Panc1 (cell line): Measurements from ENCODE around the gene RNF145. TPM values are rescaled to one million over a fixed set of nuclear protein-coding genes. Genes with fewer than 3 reads are reported as not detected.

Experiments
- ATAC-seq: fragments of 200-7000 bp; cut with Tn5 transposase; 2 replicates; pipeline ENCODE4 v1.9.1; 2020; ENCODE audit warnings: mild to moderate bottlenecking, moderate library complexity
- BruUV-seq: library from RNA; stranded (reverse); fragments of 400-500 nt; replicated peaks from 2 replicates; lab custom pipeline; 2021; lab: Mats Ljungman, UMichigan
- CTCF ChIA-PET: fragments of 300-600 bp; sonication (Branson Sonifier 250); formaldehyde crosslinking; loops from one replicate; lab custom pipeline; 2022; ENCODE audit warnings: antibody characterized with exemption; lab: Charles Lee
- POLR2A ChIA-PET: fragments of 300-600 bp; sonication (Branson Sonifier 250); formaldehyde crosslinking; loops from one replicate; lab custom pipeline; 2022; ENCODE audit warnings: antibody characterized with exemption; lab: Charles Lee
- DNase-seq: peaks from one replicate; pipeline ENCODE4 v3.0.0-alpha.2; 2010; ENCODE audit warnings: low read depth, low spot score
- H3K27ac ChIP-seq: 2 replicates; pipeline ENCODE4 v1.5.1; 2011; ENCODE audit warnings: mild to moderate bottlenecking, low read length, inconsistent platforms
- H3K27me3 ChIP-seq: fragments of 200-500 bp; sonication (Bioruptor generic); 2 replicates; pipeline ENCODE4 v1.6.0; 2014; ENCODE audit warnings: low read length, inconsistent platforms; ENCODE audit not compliant: control insufficient read depth, insufficient read depth
- H3K36me3 ChIP-seq: fragments of 200-500 bp; sonication (Bioruptor generic); 2 replicates; pipeline ENCODE4 v1.5.1; 2014; ENCODE audit warnings: inconsistent platforms, mild to moderate bottlenecking, low read length, moderate library complexity; ENCODE audit not compliant: control insufficient read depth, insufficient read depth
- H3K4me1 ChIP-seq: 2 replicates; pipeline ENCODE4 v1.5.1; 2011; ENCODE audit warnings: inconsistent platforms, mild to moderate bottlenecking, low read length, moderate library complexity; ENCODE audit not compliant: control insufficient read depth, insufficient read depth
- H3K4me3 ChIP-seq, 2 experiments: 2 replicates each; pipeline ENCODE4 v1.5.1; 2011 to 2012; ENCODE audit warnings: low read depth in 2 of 2, low read length in 2 of 2, mild to moderate bottlenecking in 2 of 2, inconsistent platforms in 1 of 2, moderate library complexity in 1 of 2
- H3K9me3 ChIP-seq: fragments of 200-500 bp; sonication (Bioruptor generic); 2 replicates; pipeline ENCODE4 v1.5.1; 2014; ENCODE audit warnings: low read depth, mild to moderate bottlenecking, inconsistent platforms, low read length, moderate library complexity; ENCODE audit not compliant: control insufficient read depth, insufficient read depth
- POLR2AphosphoS5 ChIP-seq: IDR thresholded peaks from 2 replicates; pipeline ENCODE4 v1.6.1; 2012; ENCODE audit warnings: mild to moderate bottlenecking, low read depth, low read length, moderate library complexity
- SIN3A ChIP-seq: IDR thresholded peaks from 2 replicates; pipeline ENCODE4 v1.6.1; 2012; ENCODE audit warnings: low read depth, mild to moderate bottlenecking, low read length, moderate library complexity, borderline replicate concordance; ENCODE audit not compliant: insufficient read depth
- TCF7L2 ChIP-seq: IDR thresholded peaks from 2 replicates; pipeline ENCODE4 v1.6.1; 2011; ENCODE audit warnings: mild to moderate bottlenecking, low read depth, low read length, inconsistent platforms
- in situ Hi-C: cut with HindIII; loops from 2 replicates; pipeline ENCODE4 v1.10.0; 2016; ENCODE audit warnings: low sequenced_read_pairs, low pct_unique_long_range_greater_than_20kb
- intact Hi-C: fragments of 100-400 bp; cut with micrococcal nuclease; formaldehyde crosslinking; loops from one replicate; pipeline ENCODE4 v1.10.0; 2022; ENCODE audit not compliant: unreplicated experiment
- total RNA-seq: library from RNA; stranded (reverse); gene quantifications from one replicate; pipeline ENCODE4 v1.2.1, GENCODE V29; 2021; ENCODE audit not compliant: unreplicated experiment
- TF ChIP-seq, protein P1 (sequence below), 2 experiments: IDR thresholded peaks; 2 replicates each; pipeline ENCODE4 v1.6.1; 2011 to 2012; ENCODE audit warnings: low read depth in 2 of 2, control low read depth in 1 of 2, low read length in 1 of 2, mild to moderate bottlenecking in 1 of 2, moderate library complexity in 1 of 2; ENCODE audit not compliant: insufficient read depth in 1 of 2
- TF ChIP-seq, protein P2 (sequence below): fragments of 450-650 bp; IDR thresholded peaks from 2 replicates; pipeline ENCODE4 v1.5.1; 2017; ENCODE audit warnings: mild to moderate bottlenecking

Gene RNF145
- total RNA-seq, 1 experiment from 2014 or later, result 81.8 TPM

DNA sequence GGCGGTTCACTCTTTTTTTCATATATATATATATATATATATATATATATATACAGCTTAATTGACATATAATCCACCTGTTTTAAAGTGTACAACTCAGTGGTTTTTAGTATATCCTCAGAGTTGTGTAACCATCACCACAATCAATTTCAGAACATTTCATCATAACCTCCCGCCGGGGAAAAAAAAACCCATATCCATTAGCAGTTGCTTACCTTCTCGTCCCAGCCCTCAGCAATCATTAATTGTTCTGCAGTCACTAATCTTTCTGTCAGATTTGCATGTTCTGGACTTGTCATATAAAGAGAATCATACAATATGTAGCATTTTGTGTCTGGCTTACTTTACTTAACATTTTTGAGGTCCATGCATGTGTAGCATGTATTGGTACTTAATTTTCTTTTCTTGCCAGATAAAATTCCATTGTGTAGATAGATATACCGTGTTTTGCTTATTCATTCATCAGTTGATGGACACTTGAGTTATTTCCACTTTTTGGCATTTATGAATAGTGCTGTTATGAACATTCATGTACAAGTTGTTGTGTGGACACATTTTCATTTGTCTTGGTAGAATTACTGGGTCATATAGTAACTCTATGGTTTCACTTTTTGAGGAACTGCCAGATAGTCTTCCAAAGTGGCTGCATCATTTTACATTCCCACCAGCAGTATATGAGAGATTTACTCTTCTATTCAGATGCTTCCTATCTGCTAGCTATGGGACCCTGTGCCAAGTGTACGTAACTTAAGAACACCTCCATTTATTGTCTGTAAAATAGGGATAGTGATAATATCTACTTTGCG is 3.5 kb upstream of the RNF145 start:
- no peak overlapping the region for H3K27ac ChIP-seq
- no peaks in the 10 kb centered on the region; the same call in 1 of the 2 replicates for H3K36me3 ChIP-seq
- no TSS peak for BruUV-seq
- intact Hi-C loops (no loop called here), in situ Hi-C loops (no loop called here)
- no peaks in the 10 kb centered on the region for H3K9me3 ChIP-seq
- no peaks in the 10 kb centered on the region for H3K27me3 ChIP-seq
- H3K4me1 ChIP-seq, result peaks cover 17% of the 10 kb centered on the region
- CTCF ChIA-PET, result no interaction called here
- no peak overlapping the region for H3K4me3 ChIP-seq
- TF ChIP-seq, protein P1, sequence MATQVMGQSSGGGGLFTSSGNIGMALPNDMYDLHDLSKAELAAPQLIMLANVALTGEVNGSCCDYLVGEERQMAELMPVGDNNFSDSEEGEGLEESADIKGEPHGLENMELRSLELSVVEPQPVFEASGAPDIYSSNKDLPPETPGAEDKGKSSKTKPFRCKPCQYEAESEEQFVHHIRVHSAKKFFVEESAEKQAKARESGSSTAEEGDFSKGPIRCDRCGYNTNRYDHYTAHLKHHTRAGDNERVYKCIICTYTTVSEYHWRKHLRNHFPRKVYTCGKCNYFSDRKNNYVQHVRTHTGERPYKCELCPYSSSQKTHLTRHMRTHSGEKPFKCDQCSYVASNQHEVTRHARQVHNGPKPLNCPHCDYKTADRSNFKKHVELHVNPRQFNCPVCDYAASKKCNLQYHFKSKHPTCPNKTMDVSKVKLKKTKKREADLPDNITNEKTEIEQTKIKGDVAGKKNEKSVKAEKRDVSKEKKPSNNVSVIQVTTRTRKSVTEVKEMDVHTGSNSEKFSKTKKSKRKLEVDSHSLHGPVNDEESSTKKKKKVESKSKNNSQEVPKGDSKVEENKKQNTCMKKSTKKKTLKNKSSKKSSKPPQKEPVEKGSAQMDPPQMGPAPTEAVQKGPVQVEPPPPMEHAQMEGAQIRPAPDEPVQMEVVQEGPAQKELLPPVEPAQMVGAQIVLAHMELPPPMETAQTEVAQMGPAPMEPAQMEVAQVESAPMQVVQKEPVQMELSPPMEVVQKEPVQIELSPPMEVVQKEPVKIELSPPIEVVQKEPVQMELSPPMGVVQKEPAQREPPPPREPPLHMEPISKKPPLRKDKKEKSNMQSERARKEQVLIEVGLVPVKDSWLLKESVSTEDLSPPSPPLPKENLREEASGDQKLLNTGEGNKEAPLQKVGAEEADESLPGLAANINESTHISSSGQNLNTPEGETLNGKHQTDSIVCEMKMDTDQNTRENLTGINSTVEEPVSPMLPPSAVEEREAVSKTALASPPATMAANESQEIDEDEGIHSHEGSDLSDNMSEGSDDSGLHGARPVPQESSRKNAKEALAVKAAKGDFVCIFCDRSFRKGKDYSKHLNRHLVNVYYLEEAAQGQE (IDR thresholded peaks at IDR 0.05; ENCODE audit: insufficient read depth in 1 of 2, low read depth in 2 of 2, low read length in 1 of 2), result no peak
- TF ChIP-seq SIN3A (no peak), POLR2AphosphoS5 (no peak), TCF7L2 (no peak)
- TF ChIP-seq, protein P2, sequence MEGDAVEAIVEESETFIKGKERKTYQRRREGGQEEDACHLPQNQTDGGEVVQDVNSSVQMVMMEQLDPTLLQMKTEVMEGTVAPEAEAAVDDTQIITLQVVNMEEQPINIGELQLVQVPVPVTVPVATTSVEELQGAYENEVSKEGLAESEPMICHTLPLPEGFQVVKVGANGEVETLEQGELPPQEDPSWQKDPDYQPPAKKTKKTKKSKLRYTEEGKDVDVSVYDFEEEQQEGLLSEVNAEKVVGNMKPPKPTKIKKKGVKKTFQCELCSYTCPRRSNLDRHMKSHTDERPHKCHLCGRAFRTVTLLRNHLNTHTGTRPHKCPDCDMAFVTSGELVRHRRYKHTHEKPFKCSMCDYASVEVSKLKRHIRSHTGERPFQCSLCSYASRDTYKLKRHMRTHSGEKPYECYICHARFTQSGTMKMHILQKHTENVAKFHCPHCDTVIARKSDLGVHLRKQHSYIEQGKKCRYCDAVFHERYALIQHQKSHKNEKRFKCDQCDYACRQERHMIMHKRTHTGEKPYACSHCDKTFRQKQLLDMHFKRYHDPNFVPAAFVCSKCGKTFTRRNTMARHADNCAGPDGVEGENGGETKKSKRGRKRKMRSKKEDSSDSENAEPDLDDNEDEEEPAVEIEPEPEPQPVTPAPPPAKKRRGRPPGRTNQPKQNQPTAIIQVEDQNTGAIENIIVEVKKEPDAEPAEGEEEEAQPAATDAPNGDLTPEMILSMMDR, result no peak
- no peak for ATAC-seq
- POLR2A ChIA-PET, result interaction anchor here (0.7 kb wide), 1 partner anchor 497 kb away, joined by 3 read pairs; no protein-coding TSS in a partner anchor
- DNase-seq, result no peak

- H3K9me3 ChIP-seq, result no peaks in the 10 kb centered on the region
- in situ Hi-C loops, result no loop called here
- H3K4me3 ChIP-seq, result no peak overlapping the region
- intact Hi-C loops, result no loop called here
- peaks cover 19% of the 10 kb centered on the region for H3K4me1 ChIP-seq
- no peak for ATAC-seq
- POLR2A ChIA-PET, result no interaction called here
- CTCF ChIA-PET, result no interaction called here
- TF ChIP-seq, protein P2, result no peak
- TF ChIP-seq POLR2AphosphoS5 (no peak), TCF7L2 (no peak), SIN3A (no peak)
- TF ChIP-seq, protein P1 (IDR thresholded peaks at IDR 0.05; ENCODE audit: insufficient read depth in 1 of 2, low read depth in 2 of 2, low read length in 1 of 2), result no peak
- DNase-seq, result no peak
- no TSS peak for BruUV-seq
- H3K27me3 ChIP-seq, result no peaks in the 10 kb centered on the region
- no peaks in the 10 kb centered on the region; the same call in 1 of the 2 replicates for H3K36me3 ChIP-seq
- H3K27ac ChIP-seq, result no peak overlapping the region
These were observed 2.4 kb upstream of the RNF145 start for GRCh38 chr5:159211729-159212174.
